ENCODE data around the gene APH1B. TPM values are rescaled to one million over a fixed set of nuclear protein-coding genes. Genes with fewer than 3 reads are reported as not detected.

Gene APH1B
- total RNA-seq, 4 donors from 2014 or later, result 17.0 to 42.2 (median 21.8) TPM

GRCh38 chr15:63243776-63244175 is 33.6 kb upstream of the APH1B start:
- no peak for TF ChIP-seq CTCF (IDR thresholded peaks at IDR 0.05; ENCODE audit: low read depth)

- no peak for TF ChIP-seq CTCF (IDR thresholded peaks at IDR 0.05; ENCODE audit: low read depth)
Measured at GRCh38 chr15:63244399-63244798, 33.0 kb upstream of the APH1B start.

DNA sequence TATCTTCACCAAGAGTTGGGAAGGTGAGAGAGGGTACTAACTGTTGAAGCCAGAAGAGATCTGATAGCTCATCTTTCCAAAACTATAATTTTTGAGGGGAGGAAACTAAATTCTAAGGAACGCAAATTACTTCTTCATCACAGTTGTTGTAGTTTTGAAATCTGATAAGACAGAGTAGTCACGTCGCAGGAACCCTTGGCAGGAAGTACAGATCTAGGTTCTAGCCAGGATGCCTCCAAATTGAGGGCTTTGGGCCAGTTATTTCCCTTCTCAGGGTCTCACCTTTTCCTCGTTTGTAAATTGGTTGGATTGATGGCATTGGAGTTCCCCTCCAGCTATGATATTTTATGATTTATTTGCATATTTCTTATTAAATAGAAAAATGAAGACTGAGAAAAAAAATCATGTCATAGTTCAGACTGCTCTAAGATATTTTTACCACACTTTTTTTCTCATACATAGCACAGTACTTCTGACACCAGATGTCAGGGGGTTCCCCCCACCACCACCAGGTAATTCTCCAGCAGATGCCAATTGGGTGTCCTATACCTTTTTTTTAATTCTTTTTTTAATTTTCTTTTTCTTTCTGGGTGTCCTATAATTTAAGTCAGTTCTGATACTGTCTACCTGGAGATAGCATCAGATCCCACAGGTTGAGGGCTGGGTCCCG is 32.3 kb upstream of the APH1B start:
- TF ChIP-seq CTCF (IDR thresholded peaks at IDR 0.05; ENCODE audit: low read depth), result no peak

DNA sequence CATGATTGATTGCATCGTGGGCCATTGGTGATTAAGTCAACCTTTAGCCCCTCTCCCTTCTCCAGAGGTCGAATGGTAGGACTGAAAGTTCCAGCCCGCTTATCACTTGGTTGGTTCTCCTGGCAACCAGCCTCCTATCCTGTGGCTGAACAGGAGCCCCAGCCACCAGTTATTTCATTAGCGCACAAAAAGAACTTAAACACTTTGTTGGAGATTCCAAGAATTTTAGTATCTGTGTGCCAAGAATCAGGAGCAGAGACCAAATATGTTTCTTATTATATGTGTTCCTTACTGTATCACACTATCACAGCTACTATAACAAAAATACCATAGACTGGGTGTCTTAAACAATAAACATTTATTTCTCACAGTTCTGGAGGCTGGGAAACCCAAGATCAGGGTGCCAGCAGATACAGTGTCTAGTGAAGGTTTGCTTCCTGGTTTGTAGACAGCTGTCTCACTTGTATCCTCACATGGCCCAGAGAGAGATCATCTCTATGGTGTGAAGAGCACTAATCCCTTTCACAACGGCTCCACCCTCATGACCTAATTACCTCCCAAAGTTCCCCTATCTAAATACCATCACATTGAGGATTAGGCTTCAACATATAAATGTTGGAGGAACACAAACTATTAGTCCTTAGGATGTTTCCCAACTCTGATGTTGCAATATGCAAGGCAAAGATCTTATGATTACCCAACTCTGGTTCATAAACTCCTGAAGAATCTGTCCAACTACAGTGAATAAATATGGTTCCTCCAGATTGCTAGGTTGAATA is 30.5 kb upstream of the APH1B start:
- no peak for TF ChIP-seq CTCF (IDR thresholded peaks at IDR 0.05; ENCODE audit: low read depth)

- TF ChIP-seq CTCF (IDR thresholded peaks at IDR 0.05; ENCODE audit: low read depth), result no peak
Measured at GRCh38 chr15:63250312-63250965, 27.0 kb upstream of the APH1B start.

GRCh38 chr15:63251701-63252100 is 25.7 kb upstream of the APH1B start:
- TF ChIP-seq CTCF (IDR thresholded peaks at IDR 0.05; ENCODE audit: low read depth), result no peak

DNA sequence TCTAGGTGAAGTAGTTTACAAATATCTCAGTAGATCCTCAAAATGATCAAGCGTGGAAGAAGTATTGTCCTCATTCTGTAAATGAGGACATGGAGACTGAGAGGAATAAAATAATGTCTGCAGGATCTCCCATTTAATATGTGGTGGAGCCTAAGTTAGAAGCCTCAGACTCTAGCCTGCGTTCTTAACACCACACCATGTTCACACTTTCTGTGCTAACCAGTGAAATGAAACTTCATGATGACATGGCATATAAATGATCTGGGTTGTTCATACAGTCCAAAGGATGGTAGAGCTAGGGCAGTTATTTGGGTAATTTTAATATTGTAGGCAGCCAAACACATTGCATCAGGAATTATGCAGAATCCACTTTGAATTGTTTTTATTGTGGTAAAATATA is 25.1 kb upstream of the APH1B start:
- TF ChIP-seq CTCF (IDR thresholded peaks at IDR 0.05; ENCODE audit: low read depth), result no peak

Data from subcutaneous adipose tissue (tissue), 4 donors.